Cardiac muscle cell (in vitro differentiated cells and primary cell): Measurements from ENCODE around the gene TSNAX. TPM values are rescaled to one million over a fixed set of nuclear protein-coding genes. Genes with fewer than 3 reads are reported as not detected.

ENCODE experiments used
- DNase-seq, 2 donors: peaks; one replicate each; pipeline versions ENCODE4 v3.0.0 to v3.0.0-alpha.2; 2010 to 2017; ENCODE audit warnings: low read depth in 1 of 2, low spot score in 1 of 2
- H3K27ac ChIP-seq: fragments of 200-600 bp; sonication (generic); 2 replicates; pipeline ENCODE4 v1.5.1; 2016
- H3K27me3 ChIP-seq: fragments of 200-600 bp; sonication (generic); 2 replicates; pipeline ENCODE4 v1.6.0; 2016; ENCODE audit warnings: control low read depth
- H3K36me3 ChIP-seq: fragments of 200-600 bp; sonication (generic); 2 replicates; pipeline ENCODE4 v1.5.1; 2016; ENCODE audit warnings: control low read depth
- H3K4me1 ChIP-seq: fragments of 200-600 bp; sonication (generic); 2 replicates; pipeline ENCODE4 v1.8.1; 2017; ENCODE audit warnings: low read depth, mild to moderate bottlenecking, mixed run types
- H3K4me3 ChIP-seq: fragments of 200-600 bp; sonication (generic); 2 replicates; pipeline ENCODE4 v1.5.1; 2016; ENCODE audit warnings: mild to moderate bottlenecking
- H3K9me3 ChIP-seq: fragments of 200-600 bp; sonication (generic); 2 replicates; pipeline ENCODE4 v1.5.1; 2017; ENCODE audit warnings: low read depth, mild to moderate bottlenecking, control low read depth
- polyA plus RNA-seq: library from polyadenylated mRNA; unstranded; fragments of >200 nt; fragmentation: Nextera tagmentation; extraction: Ambion mirVana; gene quantifications from 2 replicates; pipeline ENCODE4 v1.2.1, GENCODE V29; 2016
- total RNA-seq: library from RNA; depleted of rRNA; stranded (reverse); fragments of >200 nt; gene quantifications from 2 replicates; pipeline ENCODE4 v1.2.3, GENCODE V29; 2016
- TF ChIP-seq, protein P1 (sequence below): IDR thresholded peaks from 2 replicates; pipeline ENCODE4 v1.5.1; 2012; ENCODE audit warnings: low read depth, mild to moderate bottlenecking, low read length

TSNAX gene
- total and polyA plus RNA-seq, 2 experiments from 2014 or later, result 18.9 to 44.5 TPM

- no peak overlapping the region for H3K27ac ChIP-seq
- no peak overlapping the region for H3K4me3 ChIP-seq
- DNase-seq, result no peak
- no peaks in the 10 kb centered on the region for H3K9me3 ChIP-seq
- TF ChIP-seq, protein P1, sequence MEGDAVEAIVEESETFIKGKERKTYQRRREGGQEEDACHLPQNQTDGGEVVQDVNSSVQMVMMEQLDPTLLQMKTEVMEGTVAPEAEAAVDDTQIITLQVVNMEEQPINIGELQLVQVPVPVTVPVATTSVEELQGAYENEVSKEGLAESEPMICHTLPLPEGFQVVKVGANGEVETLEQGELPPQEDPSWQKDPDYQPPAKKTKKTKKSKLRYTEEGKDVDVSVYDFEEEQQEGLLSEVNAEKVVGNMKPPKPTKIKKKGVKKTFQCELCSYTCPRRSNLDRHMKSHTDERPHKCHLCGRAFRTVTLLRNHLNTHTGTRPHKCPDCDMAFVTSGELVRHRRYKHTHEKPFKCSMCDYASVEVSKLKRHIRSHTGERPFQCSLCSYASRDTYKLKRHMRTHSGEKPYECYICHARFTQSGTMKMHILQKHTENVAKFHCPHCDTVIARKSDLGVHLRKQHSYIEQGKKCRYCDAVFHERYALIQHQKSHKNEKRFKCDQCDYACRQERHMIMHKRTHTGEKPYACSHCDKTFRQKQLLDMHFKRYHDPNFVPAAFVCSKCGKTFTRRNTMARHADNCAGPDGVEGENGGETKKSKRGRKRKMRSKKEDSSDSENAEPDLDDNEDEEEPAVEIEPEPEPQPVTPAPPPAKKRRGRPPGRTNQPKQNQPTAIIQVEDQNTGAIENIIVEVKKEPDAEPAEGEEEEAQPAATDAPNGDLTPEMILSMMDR, result no peak
- H3K36me3 ChIP-seq, result no peaks in the 10 kb centered on the region
- H3K4me1 ChIP-seq, result peaks cover 3% of the 10 kb centered on the region
- H3K27me3 ChIP-seq, result no peaks in the 10 kb centered on the region
Measured at GRCh38 chr1:231522038-231522437, 6.4 kb upstream of the TSNAX start.

- Histone ChIP-seq H3K9me3 (no peaks in the 10 kb centered on the region), H3K4me3 (no peak overlapping the region), H3K36me3 (no peaks in the 10 kb centered on the region), H3K27me3 (no peaks in the 10 kb centered on the region), H3K4me1 (no peaks in the 10 kb centered on the region), H3K27ac (no peak overlapping the region)
- TF ChIP-seq, protein P1, result no peak
- no peak for DNase-seq
Measured at GRCh38 chr1:231522931-231523642, 5.4 kb upstream of the TSNAX start.

DNA sequence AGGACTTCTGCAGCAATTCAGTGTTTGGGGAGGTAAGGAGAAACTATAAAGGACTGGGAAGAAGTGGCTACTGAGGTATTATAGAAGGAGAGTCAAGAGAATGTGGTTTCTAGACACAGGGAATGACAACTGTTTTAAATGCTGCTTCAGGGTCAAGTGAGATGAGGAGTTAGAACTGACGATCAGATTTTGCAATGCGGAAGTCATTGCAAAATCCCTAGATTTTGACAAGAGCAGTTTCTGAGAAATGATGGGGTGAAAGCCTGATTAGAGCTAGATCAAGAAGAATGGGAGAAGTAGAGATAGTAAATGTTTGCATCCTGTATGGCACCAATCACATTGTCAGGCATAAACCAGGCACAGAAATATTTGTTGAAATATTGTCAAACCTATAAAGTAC, 4.7 kb upstream of the TSNAX start:
- no peaks in the 10 kb centered on the region for H3K4me1 ChIP-seq
- no peaks in the 10 kb centered on the region for H3K36me3 ChIP-seq
- no peak overlapping the region for H3K27ac ChIP-seq
- no peaks in the 10 kb centered on the region for H3K27me3 ChIP-seq
- DNase-seq, result peak in 1 of 2 donors; percentile 54
- no peak overlapping the region for H3K4me3 ChIP-seq
- TF ChIP-seq, protein P1, result no peak
- H3K9me3 ChIP-seq, result no peaks in the 10 kb centered on the region

GRCh38 chr1:231526536-231526935, 1.9 kb upstream of the TSNAX start:
- no peaks in the 10 kb centered on the region for H3K27me3 ChIP-seq
- H3K36me3 ChIP-seq, result no peaks in the 10 kb centered on the region
- DNase-seq, result no peak
- TF ChIP-seq, protein P1, result no peak
- no peak overlapping the region for H3K4me3 ChIP-seq
- no peaks in the 10 kb centered on the region for H3K9me3 ChIP-seq
- H3K27ac ChIP-seq, result no peak overlapping the region
- H3K4me1 ChIP-seq, result peaks cover 9% of the 10 kb centered on the region

DNA sequence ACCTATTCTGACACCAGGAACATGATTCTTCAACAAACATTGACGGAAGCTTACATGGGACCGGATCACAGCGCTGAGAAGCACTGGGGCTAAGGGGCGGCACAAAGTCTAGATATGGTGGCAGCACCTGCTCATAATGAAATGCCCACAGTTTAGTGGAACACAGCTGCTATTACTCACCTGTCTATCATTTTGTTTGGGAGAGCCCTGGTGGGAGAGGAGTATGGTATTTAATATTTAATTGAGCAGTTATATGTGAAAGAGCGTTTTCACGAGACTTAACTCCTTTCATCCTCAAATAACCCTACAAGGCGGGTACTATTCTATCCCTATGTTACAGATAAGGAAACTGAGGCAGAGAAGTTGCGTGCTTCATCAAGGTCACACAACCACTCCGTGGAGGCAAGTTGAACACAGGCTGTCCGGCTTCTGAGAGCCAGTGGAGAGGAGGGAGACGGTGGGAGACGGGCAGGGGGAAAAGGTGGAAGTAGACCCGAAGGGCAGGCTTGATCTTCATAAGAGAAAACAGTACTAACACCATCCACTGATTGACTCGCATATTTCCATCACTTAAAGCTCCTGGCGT, 790 bp upstream of the TSNAX start:
- H3K27ac ChIP-seq, result no peak overlapping the region
- peaks cover 9% of the 10 kb centered on the region for H3K4me1 ChIP-seq
- H3K4me3 ChIP-seq, result peak overlapping the region; percentile 96
- no peaks in the 10 kb centered on the region for H3K36me3 ChIP-seq
- H3K9me3 ChIP-seq, result no peaks in the 10 kb centered on the region
- H3K27me3 ChIP-seq, result no peaks in the 10 kb centered on the region
- TF ChIP-seq, protein P1, result no peak
- DNase-seq, result no peak
